Fibroblast of lung (primary cell): ENCODE data around the gene SPG21.

Experiments used
- CTCF ChIP-seq, 2 donors: IDR thresholded peaks in 1 of 2; conservative IDR thresholded peaks in 1 of 2; 1 replicate in 1 of 2; 2 replicates in 1 of 2; pipeline ENCODE4 v1.5.1; 2011 to 2012; ENCODE audit warnings: low read length in 2 of 2, control low read depth in 1 of 2, inconsistent platforms in 1 of 2, low read depth in 1 of 2, mild to moderate bottlenecking in 1 of 2
- EZH2 ChIP-seq: IDR thresholded peaks from 2 replicates; pipeline ENCODE4 v1.5.1; 2012; ENCODE audit warnings: low read length, control low read depth, mild to moderate bottlenecking; ENCODE audit errors: missing control alignments

- TF ChIP-seq CTCF (conservative IDR thresholded peaks at IDR 0.05 in 1 of 2, IDR thresholded peaks at IDR 0.05 in 1 of 2; ENCODE audit: low read depth in 1 of 2, low read length in 2 of 2) (no peak), EZH2 (no peak)
Measured at GRCh38 chr15:64926661-64927060, 63.1 kb downstream of the SPG21 start.
